Choroid plexus epithelial cell (primary cell): ENCODE measurements around the gene TYMP.

Source experiments
- DNase-seq: peaks from one replicate; pipeline ENCODE4 v3.0.0-alpha.2; 2010; ENCODE audit warnings: low read depth
- H3K4me3 ChIP-seq: 2 replicates; pipeline ENCODE4 v1.5.1; 2011; ENCODE audit warnings: low read depth, mild to moderate bottlenecking, control low read depth, low read length, moderate library complexity
- TF ChIP-seq, protein P1 (sequence below): conservative IDR thresholded peaks from 2 replicates; pipeline ENCODE4 v1.5.1; 2011; ENCODE audit warnings: low read depth, mild to moderate bottlenecking, control low read depth, inconsistent platforms, low read length, moderate library complexity

The TYMP gene

DNA sequence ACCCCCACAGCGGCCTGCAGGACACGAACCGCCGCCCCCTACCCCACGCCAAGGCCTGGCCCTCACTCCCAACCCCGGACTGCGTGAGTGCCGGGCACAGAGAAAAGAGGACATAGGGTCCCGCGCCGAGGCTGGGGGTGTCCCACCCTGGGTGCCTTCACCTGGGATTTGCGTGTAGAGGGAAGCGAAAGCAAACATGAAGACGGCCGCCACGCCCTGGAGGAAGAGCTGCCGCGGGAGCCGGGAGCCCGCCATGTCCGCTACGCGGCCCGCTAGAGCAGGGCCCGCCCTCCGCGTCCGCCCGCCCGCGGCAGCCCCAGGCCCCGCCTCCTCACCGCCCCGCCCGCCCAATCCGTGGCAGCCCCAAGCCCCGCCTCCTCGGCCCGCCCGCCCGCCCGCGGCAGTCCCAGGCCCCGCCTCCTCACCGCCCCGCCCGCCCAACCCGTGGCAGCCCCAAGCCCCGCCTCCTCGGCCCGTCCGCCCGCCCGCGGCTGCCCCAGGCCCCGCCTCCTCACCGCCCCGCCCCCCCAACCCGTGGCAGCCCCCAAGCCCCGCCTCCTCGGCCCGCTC lies 22.3 kb downstream of the TYMP start, which contains the start of gene LMF2:
LMF2 (minus strand) TSS at position 282 of the 570 bp plus-strand sequence; CDS start at position 255, 27 bp downstream.
- H3K4me3 ChIP-seq: peak within 1 kb of the TSS; percentile 95
- DNase-seq: no peak
- TF ChIP-seq, protein P1, sequence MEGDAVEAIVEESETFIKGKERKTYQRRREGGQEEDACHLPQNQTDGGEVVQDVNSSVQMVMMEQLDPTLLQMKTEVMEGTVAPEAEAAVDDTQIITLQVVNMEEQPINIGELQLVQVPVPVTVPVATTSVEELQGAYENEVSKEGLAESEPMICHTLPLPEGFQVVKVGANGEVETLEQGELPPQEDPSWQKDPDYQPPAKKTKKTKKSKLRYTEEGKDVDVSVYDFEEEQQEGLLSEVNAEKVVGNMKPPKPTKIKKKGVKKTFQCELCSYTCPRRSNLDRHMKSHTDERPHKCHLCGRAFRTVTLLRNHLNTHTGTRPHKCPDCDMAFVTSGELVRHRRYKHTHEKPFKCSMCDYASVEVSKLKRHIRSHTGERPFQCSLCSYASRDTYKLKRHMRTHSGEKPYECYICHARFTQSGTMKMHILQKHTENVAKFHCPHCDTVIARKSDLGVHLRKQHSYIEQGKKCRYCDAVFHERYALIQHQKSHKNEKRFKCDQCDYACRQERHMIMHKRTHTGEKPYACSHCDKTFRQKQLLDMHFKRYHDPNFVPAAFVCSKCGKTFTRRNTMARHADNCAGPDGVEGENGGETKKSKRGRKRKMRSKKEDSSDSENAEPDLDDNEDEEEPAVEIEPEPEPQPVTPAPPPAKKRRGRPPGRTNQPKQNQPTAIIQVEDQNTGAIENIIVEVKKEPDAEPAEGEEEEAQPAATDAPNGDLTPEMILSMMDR: no peak

DNA sequence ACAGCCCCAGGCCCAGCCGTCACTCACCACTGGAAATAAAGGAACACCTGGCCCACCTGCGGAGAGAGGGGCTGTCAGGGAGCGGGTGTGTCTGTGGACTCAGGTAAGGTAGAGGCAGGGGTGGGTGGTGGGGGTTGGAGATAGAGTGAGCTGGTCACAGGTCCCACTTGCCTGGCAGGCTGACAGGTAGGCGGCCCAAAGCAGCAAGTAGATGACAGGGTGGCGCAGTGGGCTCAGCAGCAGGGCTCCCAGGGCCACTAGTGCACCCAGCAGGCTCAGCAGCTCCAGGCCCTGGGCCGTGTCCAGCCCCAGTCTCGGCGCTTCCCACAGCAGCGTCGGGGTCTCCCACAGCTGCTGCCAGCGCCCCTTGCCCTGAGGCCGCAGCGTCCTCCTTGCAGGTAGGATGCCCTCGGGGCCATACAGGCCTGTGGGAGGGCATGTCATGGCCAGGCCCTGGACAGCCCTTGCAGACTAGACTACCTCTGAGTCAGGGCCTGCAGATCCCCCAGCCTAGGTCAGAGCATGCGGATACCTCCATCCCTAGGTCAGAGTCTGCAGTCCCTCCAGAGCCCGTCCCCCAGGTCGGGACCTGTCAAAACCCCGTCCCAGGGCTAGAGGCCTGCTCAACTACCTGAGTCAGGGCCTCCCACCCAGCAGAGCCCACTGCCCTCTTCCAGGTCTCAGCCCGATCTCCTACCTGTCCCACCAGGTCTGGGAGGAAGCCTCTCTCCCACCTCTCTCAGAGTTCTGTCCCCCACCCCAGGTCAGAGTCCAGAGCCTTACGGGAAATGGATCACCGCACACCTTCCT lies 23.0 kb downstream of the TYMP start:
- no peak for DNase-seq
- peak overlapping the region; percentile 95 for H3K4me3 ChIP-seq
- TF ChIP-seq, protein P1: no peak

DNA sequence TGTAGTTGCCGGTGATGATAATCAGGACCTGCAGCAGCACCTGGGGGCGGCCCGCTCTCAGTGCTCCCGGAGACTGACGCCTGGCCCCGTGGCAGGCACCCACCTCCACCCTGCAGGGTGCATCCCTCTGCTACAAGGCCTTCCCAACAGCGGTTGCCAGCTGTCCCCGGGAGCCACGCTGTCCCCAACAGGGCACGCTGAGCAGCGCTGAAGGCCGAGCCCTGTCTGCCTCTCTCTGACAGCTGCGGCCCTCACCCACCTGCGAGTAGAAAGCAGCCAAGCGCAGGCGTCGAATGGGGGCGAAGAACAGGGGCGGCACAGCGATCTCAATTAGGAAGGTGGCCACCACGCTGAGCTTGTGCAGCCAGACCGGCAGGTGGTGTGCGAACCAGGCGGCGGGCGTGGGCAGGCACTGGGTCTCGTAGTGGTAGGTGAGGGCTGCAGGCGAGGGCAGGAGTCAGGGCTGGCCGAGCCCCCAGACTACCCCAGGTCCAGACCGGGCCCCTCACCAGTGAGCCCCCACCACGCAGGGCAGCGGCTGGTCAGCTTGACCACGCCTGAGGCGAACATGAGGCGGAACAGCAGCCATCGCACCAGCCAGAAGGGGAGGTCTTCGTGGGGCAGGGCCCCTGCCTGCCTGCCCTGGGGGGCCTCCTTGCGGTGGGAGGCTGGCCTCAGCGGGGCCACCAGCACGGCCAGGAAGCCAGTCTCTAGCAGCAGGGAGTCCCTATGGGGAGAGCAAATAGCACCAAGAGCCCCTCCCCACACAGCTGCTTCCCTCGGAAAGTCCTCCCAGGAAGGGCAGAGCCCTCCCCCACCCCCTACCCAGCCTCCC lies 23.8 kb downstream of the TYMP start:
- peak overlapping the region; percentile 95 for H3K4me3 ChIP-seq
- TF ChIP-seq, protein P1: no peak
- no peak for DNase-seq

DNA sequence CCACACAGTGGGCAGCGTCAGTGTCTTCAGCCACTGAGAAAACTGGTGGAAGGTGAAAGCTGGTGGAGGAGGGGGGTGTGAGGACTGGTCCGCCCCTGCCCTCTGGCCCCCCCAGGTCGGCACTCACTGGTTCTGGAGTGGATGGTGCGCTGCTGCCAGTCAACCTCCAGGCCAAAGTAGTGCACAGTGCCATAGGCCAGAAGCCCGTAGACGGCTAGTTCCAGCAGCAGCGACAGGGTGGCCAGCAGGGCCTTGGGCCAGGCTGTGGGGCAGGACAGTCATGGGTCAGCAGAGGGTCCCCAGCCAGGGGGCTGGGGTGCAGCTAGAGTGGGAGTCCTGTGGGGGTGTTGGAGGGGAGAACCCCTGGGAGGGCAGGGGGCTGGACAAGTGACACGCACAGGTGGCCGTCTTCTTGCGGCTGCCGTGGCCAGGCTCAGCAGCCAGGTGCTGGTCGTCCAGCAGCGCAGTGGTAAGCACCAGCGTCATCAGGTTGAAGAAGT lies 24.5 kb downstream of the TYMP start:
- DNase-seq: no peak
- TF ChIP-seq, protein P1: no peak

DNA sequence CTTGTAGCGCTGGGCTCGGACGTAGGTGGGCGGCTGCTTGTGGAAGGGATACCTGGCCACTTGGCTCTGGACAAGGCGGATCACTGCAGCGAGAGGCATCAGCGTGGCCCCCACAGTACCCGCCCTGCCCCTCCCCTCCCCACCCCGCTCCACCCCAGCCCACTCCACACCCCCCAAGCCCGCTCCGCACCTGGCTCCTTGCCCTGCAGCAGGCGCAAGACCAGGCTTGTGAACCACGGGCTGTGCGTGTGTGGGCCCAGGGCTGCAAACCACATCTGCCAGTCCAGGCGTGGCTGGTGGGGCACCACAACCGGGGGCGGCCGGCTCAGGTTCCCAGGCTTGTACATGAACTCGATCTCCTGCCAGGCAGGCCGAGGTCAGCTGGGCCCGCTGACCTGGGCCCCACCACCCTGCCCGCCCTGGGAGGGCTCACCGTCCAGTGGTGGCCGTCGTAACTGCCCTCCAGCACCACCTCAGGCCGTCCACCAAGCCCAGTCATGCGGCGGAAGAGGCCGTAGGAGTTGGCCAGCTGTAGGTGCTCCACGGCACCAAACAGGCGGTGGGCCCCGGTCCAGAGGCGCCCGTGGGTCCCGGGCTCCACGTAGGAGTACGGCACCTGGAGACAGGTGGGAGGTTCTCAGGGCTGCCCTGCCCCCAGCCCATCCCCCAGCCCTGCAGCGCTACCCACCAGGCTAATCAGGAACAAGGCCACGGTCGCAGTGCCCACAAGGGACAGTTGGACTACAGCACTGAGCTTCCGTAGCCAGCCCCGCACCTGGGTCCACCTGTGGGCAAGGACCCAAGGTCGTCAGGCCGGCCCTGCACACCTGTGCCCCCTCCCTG lies 25.2 kb downstream of the TYMP start:
- H3K4me3 ChIP-seq: no peak overlapping the region
- DNase-seq: no peak
- TF ChIP-seq, protein P1: no peak

More for the DNA sequence above, 24.5 kb downstream of the TYMP start:
- H3K4me3 ChIP-seq: no peak overlapping the region
